Panc1 (cell line): Measurements from ENCODE around the gene GNL3L. TPM values are rescaled to one million over a fixed set of nuclear protein-coding genes. Genes with fewer than 3 reads are reported as not detected.
A peak's percentile ranks its signal among the peaks of the same experiment; 100 is the strongest.

Source experiments
- ATAC-seq: fragments of 200-7000 bp; cut with Tn5 transposase; 2 replicates; pipeline ENCODE4 v1.9.1; 2020; ENCODE audit warnings: mild to moderate bottlenecking, moderate library complexity
- BruUV-seq: library from RNA; stranded (reverse); fragments of 400-500 nt; replicated peaks from 2 replicates; lab custom pipeline; 2021; lab: Mats Ljungman, UMichigan
- CTCF ChIA-PET: fragments of 300-600 bp; sonication (Branson Sonifier 250); formaldehyde crosslinking; loops from one replicate; lab custom pipeline; 2022; ENCODE audit warnings: antibody characterized with exemption; lab: Charles Lee
- POLR2A ChIA-PET: fragments of 300-600 bp; sonication (Branson Sonifier 250); formaldehyde crosslinking; loops from one replicate; lab custom pipeline; 2022; ENCODE audit warnings: antibody characterized with exemption; lab: Charles Lee
- DNase-seq: peaks from one replicate; pipeline ENCODE4 v3.0.0-alpha.2; 2010; ENCODE audit warnings: low read depth, low spot score
- H3K27ac ChIP-seq: 2 replicates; pipeline ENCODE4 v1.5.1; 2011; ENCODE audit warnings: mild to moderate bottlenecking, low read length, inconsistent platforms
- H3K27me3 ChIP-seq: fragments of 200-500 bp; sonication (Bioruptor generic); 2 replicates; pipeline ENCODE4 v1.6.0; 2014; ENCODE audit warnings: low read length, inconsistent platforms; ENCODE audit not compliant: control insufficient read depth, insufficient read depth
- H3K36me3 ChIP-seq: fragments of 200-500 bp; sonication (Bioruptor generic); 2 replicates; pipeline ENCODE4 v1.5.1; 2014; ENCODE audit warnings: inconsistent platforms, mild to moderate bottlenecking, low read length, moderate library complexity; ENCODE audit not compliant: control insufficient read depth, insufficient read depth
- H3K4me1 ChIP-seq: 2 replicates; pipeline ENCODE4 v1.5.1; 2011; ENCODE audit warnings: inconsistent platforms, mild to moderate bottlenecking, low read length, moderate library complexity; ENCODE audit not compliant: control insufficient read depth, insufficient read depth
- H3K4me3 ChIP-seq, 2 experiments: 2 replicates each; pipeline ENCODE4 v1.5.1; 2011 to 2012; ENCODE audit warnings: low read depth in 2 of 2, low read length in 2 of 2, mild to moderate bottlenecking in 2 of 2, inconsistent platforms in 1 of 2, moderate library complexity in 1 of 2
- H3K9me3 ChIP-seq: fragments of 200-500 bp; sonication (Bioruptor generic); 2 replicates; pipeline ENCODE4 v1.5.1; 2014; ENCODE audit warnings: low read depth, mild to moderate bottlenecking, inconsistent platforms, low read length, moderate library complexity; ENCODE audit not compliant: control insufficient read depth, insufficient read depth
- CTCF ChIP-seq: fragments of 450-650 bp; IDR thresholded peaks from 2 replicates; pipeline ENCODE4 v1.5.1; 2017; ENCODE audit warnings: mild to moderate bottlenecking
- POLR2AphosphoS5 ChIP-seq: IDR thresholded peaks from 2 replicates; pipeline ENCODE4 v1.6.1; 2012; ENCODE audit warnings: mild to moderate bottlenecking, low read depth, low read length, moderate library complexity
- REST ChIP-seq, 2 experiments: IDR thresholded peaks; 2 replicates each; pipeline ENCODE4 v1.6.1; 2011 to 2012; ENCODE audit warnings: low read depth in 2 of 2, control low read depth in 1 of 2, low read length in 1 of 2, mild to moderate bottlenecking in 1 of 2, moderate library complexity in 1 of 2; ENCODE audit not compliant: insufficient read depth in 1 of 2
- SIN3A ChIP-seq: IDR thresholded peaks from 2 replicates; pipeline ENCODE4 v1.6.1; 2012; ENCODE audit warnings: low read depth, mild to moderate bottlenecking, low read length, moderate library complexity, borderline replicate concordance; ENCODE audit not compliant: insufficient read depth
- TCF7L2 ChIP-seq: IDR thresholded peaks from 2 replicates; pipeline ENCODE4 v1.6.1; 2011; ENCODE audit warnings: mild to moderate bottlenecking, low read depth, low read length, inconsistent platforms
- in situ Hi-C: cut with HindIII; loops from 2 replicates; pipeline ENCODE4 v1.10.0; 2016; ENCODE audit warnings: low sequenced_read_pairs, low pct_unique_long_range_greater_than_20kb
- intact Hi-C: fragments of 100-400 bp; cut with micrococcal nuclease; formaldehyde crosslinking; loops from one replicate; pipeline ENCODE4 v1.10.0; 2022; ENCODE audit not compliant: unreplicated experiment
- total RNA-seq: library from RNA; stranded (reverse); gene quantifications from one replicate; pipeline ENCODE4 v1.2.1, GENCODE V29; 2021; ENCODE audit not compliant: unreplicated experiment

Gene GNL3L
- total RNA-seq, 1 experiment from 2014 or later = 62.5 TPM

GRCh38 chrX:54482839-54483593 is 47.0 kb upstream of the GNL3L start:
- ChIA-PET CTCF (no interaction called here), POLR2A (no interaction called here)
- H3K36me3 ChIP-seq = no peaks in the 10 kb centered on the region
- BruUV-seq = no TSS peak
- no peak overlapping the region; the same call in 1 of the 2 replicates for H3K27ac ChIP-seq
- H3K27me3 ChIP-seq = no peaks in the 10 kb centered on the region
- no peak for TF ChIP-seq TCF7L2
- TF ChIP-seq POLR2AphosphoS5 = no peak
- no peak for TF ChIP-seq SIN3A
- TF ChIP-seq REST (IDR thresholded peaks at IDR 0.05; ENCODE audit: insufficient read depth in 1 of 2, low read depth in 2 of 2, low read length in 1 of 2) = no peak
- no peak for TF ChIP-seq CTCF
- no peak for DNase-seq
- intact Hi-C loops = no loop called here
- ATAC-seq = peak; percentile 54
- no peaks in the 10 kb centered on the region for H3K9me3 ChIP-seq
- peaks cover 27% of the 10 kb centered on the region for H3K4me1 ChIP-seq
- in situ Hi-C loops = no loop called here
- H3K4me3 ChIP-seq = no peak overlapping the region

- H3K27me3 ChIP-seq = no peaks in the 10 kb centered on the region
- in situ Hi-C loops = no loop called here
- no peak overlapping the region for H3K4me3 ChIP-seq
- ChIA-PET CTCF (interaction anchor here (0.6 kb wide), 1 partner anchor 11 kb away, joined by 3 read pairs; no protein-coding TSS in a partner anchor), POLR2A (no interaction called here)
- peak; percentile 31; the same call in 1 of the 2 replicates for ATAC-seq
- H3K9me3 ChIP-seq = no peaks in the 10 kb centered on the region
- intact Hi-C loops = no loop called here
- DNase-seq = no peak
- no peak overlapping the region for H3K27ac ChIP-seq
- no TSS peak for BruUV-seq
- no peak for TF ChIP-seq SIN3A
- TF ChIP-seq POLR2AphosphoS5 = no peak
- no peak for TF ChIP-seq CTCF
- no peak for TF ChIP-seq REST (IDR thresholded peaks at IDR 0.05; ENCODE audit: insufficient read depth in 1 of 2, low read depth in 2 of 2, low read length in 1 of 2)
- TF ChIP-seq TCF7L2 = no peak
- H3K4me1 ChIP-seq = peaks cover 27% of the 10 kb centered on the region
- no peaks in the 10 kb centered on the region for H3K36me3 ChIP-seq
These were observed 46.1 kb upstream of the GNL3L start for GRCh38 chrX:54483946-54484345.
